Vagina (tissue), 2 donors: ENCODE results near the gene DBET.
"Not testable (repeated sequence)": the region's sequence is repeated elsewhere in the genome, so short reads cannot be mapped to it uniquely, and the experiment has no call there.

Source experiments
- POLR2A ChIP-seq, 2 donors: fragments of 450-650 bp; IDR thresholded peaks; one replicate each; pipeline ENCODE4 v1.6.1; 2017; ENCODE audit warnings: antibody characterized with exemption in 2 of 2, mild to moderate bottlenecking in 2 of 2, moderate library complexity in 2 of 2
- POLR2AphosphoS5 ChIP-seq, 2 donors: sonication (generic); formaldehyde crosslinking; IDR thresholded peaks; one replicate each; pipeline ENCODE4 v1.9.0; 2017; ENCODE audit warnings: antibody characterized with exemption in 2 of 2, mild to moderate bottlenecking in 2 of 2, low read depth in 1 of 2; ENCODE audit not compliant: insufficient read depth in 1 of 2
- TF ChIP-seq, protein P1 (sequence below), 3 experiments: fragments of 450-650 bp in 2 of 3; fragments of 200-600 bp in 1 of 3; sonication (generic) in 1 of 3; IDR thresholded peaks; one replicate each; pipeline ENCODE4 v1.5.1; 2017 to 2019; ENCODE audit warnings: antibody characterized with exemption in 3 of 3, mild to moderate bottlenecking in 2 of 3, moderate library complexity in 2 of 3

DNA sequence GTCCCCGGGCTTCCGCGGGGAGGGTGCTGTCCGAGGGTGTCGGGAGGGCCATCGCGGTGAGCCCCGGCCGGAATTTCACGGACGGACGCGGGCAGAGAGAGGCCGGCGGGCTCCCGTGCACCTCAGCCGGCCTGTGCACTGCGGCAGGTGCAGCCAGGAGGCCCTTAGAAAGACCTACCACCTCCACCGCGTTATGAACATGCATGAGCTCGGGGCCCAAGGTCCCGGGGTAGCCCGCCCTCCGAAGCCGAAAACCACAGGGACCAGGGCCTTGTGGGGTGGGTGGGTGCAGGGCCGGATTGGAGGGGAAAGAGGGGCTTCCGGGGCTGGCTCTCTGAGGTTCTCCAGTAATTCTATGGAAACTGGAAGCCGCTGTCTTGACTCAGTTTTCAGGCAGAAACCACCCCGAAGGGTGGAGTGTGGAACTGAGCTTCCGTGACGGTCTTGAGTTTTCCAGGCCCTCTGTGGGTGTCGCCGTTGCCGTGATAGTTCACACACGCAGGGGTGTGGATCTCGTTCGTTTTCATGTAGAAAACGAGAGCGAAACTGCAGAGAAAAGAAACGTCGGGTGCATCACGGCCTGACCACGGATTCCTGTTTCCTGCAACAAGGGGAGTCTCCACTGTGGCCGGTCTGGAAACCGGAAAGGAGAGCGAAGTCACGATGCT lies 41.6 kb upstream of the DBET start:
- TF ChIP-seq, protein P1, sequence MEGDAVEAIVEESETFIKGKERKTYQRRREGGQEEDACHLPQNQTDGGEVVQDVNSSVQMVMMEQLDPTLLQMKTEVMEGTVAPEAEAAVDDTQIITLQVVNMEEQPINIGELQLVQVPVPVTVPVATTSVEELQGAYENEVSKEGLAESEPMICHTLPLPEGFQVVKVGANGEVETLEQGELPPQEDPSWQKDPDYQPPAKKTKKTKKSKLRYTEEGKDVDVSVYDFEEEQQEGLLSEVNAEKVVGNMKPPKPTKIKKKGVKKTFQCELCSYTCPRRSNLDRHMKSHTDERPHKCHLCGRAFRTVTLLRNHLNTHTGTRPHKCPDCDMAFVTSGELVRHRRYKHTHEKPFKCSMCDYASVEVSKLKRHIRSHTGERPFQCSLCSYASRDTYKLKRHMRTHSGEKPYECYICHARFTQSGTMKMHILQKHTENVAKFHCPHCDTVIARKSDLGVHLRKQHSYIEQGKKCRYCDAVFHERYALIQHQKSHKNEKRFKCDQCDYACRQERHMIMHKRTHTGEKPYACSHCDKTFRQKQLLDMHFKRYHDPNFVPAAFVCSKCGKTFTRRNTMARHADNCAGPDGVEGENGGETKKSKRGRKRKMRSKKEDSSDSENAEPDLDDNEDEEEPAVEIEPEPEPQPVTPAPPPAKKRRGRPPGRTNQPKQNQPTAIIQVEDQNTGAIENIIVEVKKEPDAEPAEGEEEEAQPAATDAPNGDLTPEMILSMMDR (IDR thresholded peaks at IDR 0.05): not testable (repeated sequence)
- TF ChIP-seq POLR2A (IDR thresholded peaks at IDR 0.05); POLR2AphosphoS5 (IDR thresholded peaks at IDR 0.05; ENCODE audit: insufficient read depth in 1 of 2, low read depth in 1 of 2): not testable (repeated sequence)
